IMR-90 (cell line): Measurements from ENCODE around the gene PRELID3B. TPM values are rescaled to one million over a fixed set of nuclear protein-coding genes. Genes with fewer than 3 reads are reported as not detected.

Source experiments
- ATAC-seq: fragments of 200-7000 bp; cut with Tn5 transposase; 2 replicates; pipeline ENCODE4 v1.9.1; 2020; ENCODE audit warnings: low read depth, mild to moderate bottlenecking, moderate library complexity
- BruUV-seq: library from RNA; stranded (reverse); fragments of 400-500 nt; replicated peaks from 2 replicates; lab custom pipeline; 2021; lab: Mats Ljungman, UMichigan
- CTCF ChIA-PET: fragments of 300-600 bp; formaldehyde crosslinking; extraction: SDS; loops from one replicate; lab custom pipeline; 2021; ENCODE audit warnings: antibody characterized with exemption; lab: Yijun Ruan, JAX
- POLR2A ChIA-PET: fragments of 300-600 bp; sonication (Branson Sonifier 250); formaldehyde crosslinking; loops from one replicate; lab custom pipeline; 2022; ENCODE audit warnings: antibody characterized with exemption; ENCODE audit not compliant: unreplicated experiment; lab: Charles Lee
- DNase-seq: peaks from one replicate; pipeline ENCODE4 v3.0.0; 2013
- H2AFZ ChIP-seq: replicated peaks from 2 replicates; pipeline ENCODE3; 2013; ENCODE audit warnings: low read length, mild to moderate bottlenecking; ENCODE audit not compliant: poor library complexity
- H2AK5ac ChIP-seq: 2 replicates; pipeline ENCODE4 v1.6.1; 2013; ENCODE audit warnings: low read depth, low read length, inconsistent platforms
- H2AK9ac ChIP-seq: replicated peaks from 2 replicates; pipeline ENCODE3; 2013; ENCODE audit warnings: mild to moderate bottlenecking, low read depth, low read length, moderate library complexity; ENCODE audit not compliant: poor library complexity
- H2BK120ac ChIP-seq: 2 replicates; pipeline ENCODE4 v1.6.1; 2013; ENCODE audit warnings: low read depth, low read length, inconsistent platforms
- H2BK15ac ChIP-seq: 3 replicates; pipeline ENCODE4 v1.6.1; 2013; ENCODE audit warnings: low read depth, low read length, inconsistent platforms
- H2BK20ac ChIP-seq: 2 replicates; pipeline ENCODE4 v1.6.1; 2013; ENCODE audit warnings: low read depth, mild to moderate bottlenecking, inconsistent platforms, low read length, moderate library complexity
- H2BK5ac ChIP-seq: 2 replicates; pipeline ENCODE4 v1.6.1; 2013; ENCODE audit warnings: mild to moderate bottlenecking, low read depth, low read length, inconsistent platforms; ENCODE audit not compliant: poor library complexity, severe bottlenecking
- H3K14ac ChIP-seq: replicated peaks from 2 replicates; pipeline ENCODE4 v1.6.1; 2013; ENCODE audit warnings: low read depth, low read length, inconsistent platforms
- H3K18ac ChIP-seq: 2 replicates; pipeline ENCODE4 v1.6.1; 2013; ENCODE audit warnings: low read depth, low read length, control low read depth
- H3K23ac ChIP-seq: 2 replicates; pipeline ENCODE4 v1.6.1; 2013; ENCODE audit warnings: low read depth, low read length, inconsistent platforms
- H3K27ac ChIP-seq: 2 replicates; pipeline ENCODE4 v1.5.1; 2013; ENCODE audit warnings: mild to moderate bottlenecking, control low read depth, low read length; ENCODE audit not compliant: insufficient read depth
- H3K27me3 ChIP-seq: 2 replicates; pipeline ENCODE4 v1.6.1; 2013; ENCODE audit warnings: low read length; ENCODE audit not compliant: control insufficient read depth, insufficient read depth
- H3K36me3 ChIP-seq: 2 replicates; pipeline ENCODE4 v1.6.1; 2013; ENCODE audit warnings: low read length, mixed read lengths; ENCODE audit not compliant: control insufficient read depth, insufficient read depth
- H3K4ac ChIP-seq: 2 replicates; pipeline ENCODE4 v1.6.1; 2013; ENCODE audit warnings: low read depth, low read length, inconsistent platforms
- H3K4me1 ChIP-seq: 2 replicates; pipeline ENCODE4 v1.6.1; 2013; ENCODE audit warnings: low read length, mixed read lengths; ENCODE audit not compliant: control insufficient read depth, insufficient read depth
- H3K4me2 ChIP-seq: 2 replicates; pipeline ENCODE4 v1.6.1; 2013; ENCODE audit warnings: low read depth, mild to moderate bottlenecking, control low read depth, low read length, moderate library complexity
- H3K4me3 ChIP-seq: 2 replicates; pipeline ENCODE4 v1.5.1; 2013; ENCODE audit warnings: low read depth, mild to moderate bottlenecking, control low read depth, low read length, moderate library complexity; ENCODE audit not compliant: insufficient read depth
- H3K56ac ChIP-seq: 2 replicates; pipeline ENCODE4 v1.6.1; 2013; ENCODE audit warnings: low read length, inconsistent platforms; ENCODE audit not compliant: insufficient read depth; ENCODE audit errors: extremely low read depth
- H3K79me1 ChIP-seq, 2 experiments: 2 replicates each; pipeline ENCODE4 v1.6.1; 2013; ENCODE audit warnings: low read length in 2 of 2, inconsistent platforms in 1 of 2, low read depth in 1 of 2
- H3K9ac ChIP-seq: 2 replicates; pipeline ENCODE4 v1.6.1; 2013; ENCODE audit warnings: low read depth, low read length, control low read depth
- H3K9me1 ChIP-seq: 2 replicates; pipeline ENCODE4 v1.6.1; 2013; ENCODE audit warnings: low read length, inconsistent platforms; ENCODE audit not compliant: insufficient read depth
- H3K9me3 ChIP-seq: 2 replicates; pipeline ENCODE4 v1.6.1; 2013; ENCODE audit warnings: low read length; ENCODE audit not compliant: control insufficient read depth, insufficient read depth
- H4K20me1 ChIP-seq: 2 replicates; pipeline ENCODE4 v1.6.1; 2013; ENCODE audit warnings: low read length, inconsistent platforms; ENCODE audit not compliant: insufficient read depth
- H4K5ac ChIP-seq: 2 replicates; pipeline ENCODE4 v1.6.1; 2013; ENCODE audit warnings: mild to moderate bottlenecking, low read depth, low read length, control low read depth
- H4K8ac ChIP-seq, 2 experiments: 2 replicates each; pipeline ENCODE4 v1.6.1; 2013; ENCODE audit warnings: low read depth in 2 of 2, low read length in 2 of 2, control low read depth in 1 of 2, inconsistent platforms in 1 of 2
- H4K91ac ChIP-seq: 2 replicates; pipeline ENCODE4 v1.6.1; 2013; ENCODE audit warnings: low read depth, low read length, inconsistent platforms; ENCODE audit not compliant: insufficient read depth
- CEBPB ChIP-seq: IDR thresholded peaks from 2 replicates; pipeline ENCODE4 v1.6.1; 2012; ENCODE audit warnings: low read depth, low read length, improper control_type of control experiment
- CHD1 ChIP-seq: IDR thresholded peaks from 2 replicates; pipeline ENCODE4 v1.6.1; 2012; ENCODE audit warnings: low read depth, low read length, improper control_type of control experiment
- CTCF ChIP-seq: conservative IDR thresholded peaks from 2 replicates; pipeline ENCODE4 v1.5.1; 2012; ENCODE audit warnings: mild to moderate bottlenecking, low read depth, low read length, improper control_type of control experiment
- ELK1 ChIP-seq: fragments of 150-350 bp; IDR thresholded peaks from 2 replicates; pipeline ENCODE4 v1.6.1; 2016; ENCODE audit warnings: low read depth, mild to moderate bottlenecking, low read length, moderate library complexity, borderline replicate concordance
- FOS ChIP-seq: fragments of 150-350 bp; IDR thresholded peaks from 2 replicates; pipeline ENCODE4 v1.6.1; 2016; ENCODE audit warnings: low read depth, low read length
- MAFK ChIP-seq: IDR thresholded peaks from 2 replicates; pipeline ENCODE4 v1.6.1; 2012; ENCODE audit warnings: low read depth, low read length, improper control_type of control experiment
- MAZ ChIP-seq: IDR thresholded peaks from 2 replicates; pipeline ENCODE4 v1.6.1; 2012; ENCODE audit warnings: low read depth, mild to moderate bottlenecking, low read length, improper control_type of control experiment, moderate library complexity, borderline replicate concordance
- NFE2L2 ChIP-seq: fragments of 150-350 bp; IDR thresholded peaks from 2 replicates; pipeline ENCODE4 v1.6.1; 2016; ENCODE audit warnings: low read depth, mild to moderate bottlenecking, low read length
- POLR2A ChIP-seq: IDR thresholded peaks from 2 replicates; pipeline ENCODE4 v1.6.1; 2012; ENCODE audit warnings: mild to moderate bottlenecking, low read depth, low read length
- RAD21 ChIP-seq: IDR thresholded peaks from 2 replicates; pipeline ENCODE4 v1.6.1; 2012; ENCODE audit warnings: low read length, improper control_type of control experiment
- RCOR1 ChIP-seq: IDR thresholded peaks from 2 replicates; pipeline ENCODE4 v1.6.1; 2012; ENCODE audit warnings: mild to moderate bottlenecking, low read length, improper control_type of control experiment; ENCODE audit not compliant: insufficient replicate concordance
- RFX5 ChIP-seq: IDR thresholded peaks from 2 replicates; pipeline ENCODE4 v1.8.0; 2012; ENCODE audit warnings: low read depth, mild to moderate bottlenecking, low read length, moderate library complexity
- SMC3 ChIP-seq: fragments of 150-350 bp; IDR thresholded peaks from 2 replicates; pipeline ENCODE4 v1.6.1; 2016; ENCODE audit warnings: low read depth, mild to moderate bottlenecking, antibody characterized with exemption, low read length, moderate library complexity
- USF2 ChIP-seq: fragments of 150-350 bp; IDR thresholded peaks from 2 replicates; pipeline ENCODE4 v1.6.1; 2017; ENCODE audit warnings: mild to moderate bottlenecking, antibody characterized with exemption, low read length, low read depth
- WGBS, 2 experiments: methylation state at CpG; one replicate each; pipeline versions ENCODE4 v1.1.5 to v1.1.7; 2013; ENCODE audit warnings: missing lambda C conversion rate in 2 of 2; ENCODE audit not compliant: insufficient read length in 1 of 2; ENCODE audit errors: extremely low coverage in 2 of 2; 5-methylcytosine and 5-hydroxymethylcytosine counted together
- dilution Hi-C: fragments of 300-500 bp; cut with HindIII; formaldehyde crosslinking; loops from one replicate; pipeline ENCODE4 v1.14.3; 2018; ENCODE audit warnings: low sequenced_read_pairs; ENCODE audit not compliant: unreplicated experiment
- in situ Hi-C: fragments of 300-500 bp; cut with MboI; formaldehyde crosslinking; loops from 3 replicates; pipeline ENCODE4 v1.14.3; 2019; ENCODE audit warnings: low sequenced_read_pairs, inconsistent platforms, mixed read lengths
- intact Hi-C: fragments of 100-400 bp; cut with micrococcal nuclease; formaldehyde crosslinking; loops from 2 replicates; pipeline ENCODE4 v1.10.0; 2022
- polyA plus RNA-seq, 3 experiments: library from polyadenylated mRNA; depleted of rRNA; stranded (reverse); fragments of >200 nt; gene quantifications; 2 replicates each; pipeline ENCODE4 v1.2.3, GENCODE V29; 2012; ENCODE audit warnings: low replicate concordance in 1 of 3
- total RNA-seq: library from RNA; depleted of rRNA; stranded (reverse); fragments of >200 nt; gene quantifications from 2 replicates; pipeline ENCODE4 v1.2.3, GENCODE V29; 2012

The PRELID3B gene
- total and polyA plus RNA-seq, 2 of the 4 experiments (the other 2 are of a cell fraction), result 24.8 to 41.9 TPM

GRCh38 chr20:59026904-59027740 is 15.5 kb downstream of the PRELID3B start:
- DNase-seq (no peak), ATAC-seq (no peak)
- Histone ChIP-seq H2BK5ac (no peak overlapping the region), H3K4me2 (no peak overlapping the region), H3K23ac (peak overlapping the region; percentile 68), H2BK20ac (no peak overlapping the region), H3K9me1 (peaks cover 18% of the 10 kb centered on the region), H2AK5ac (no peak overlapping the region), H3K4me1 (peaks cover 9% of the 10 kb centered on the region), H2AFZ (no peak overlapping the region), H3K18ac (no peak overlapping the region), H3K27me3 (no peaks in the 10 kb centered on the region), H4K5ac (no peak overlapping the region), H3K56ac (no peak overlapping the region; the same call in 1 of the 2 replicates), H3K9ac (no peak overlapping the region), H4K20me1 (peaks cover 50% of the 10 kb centered on the region), H3K14ac (no peak overlapping the region), H3K4me3 (no peak overlapping the region), H3K36me3 (peaks cover 34% of the 10 kb centered on the region), H2AK9ac (no peak overlapping the region), H2BK120ac (no peak overlapping the region), H3K9me3 (no peaks in the 10 kb centered on the region), H4K91ac (no peak overlapping the region), H2BK15ac (no peak overlapping the region), H3K79me1 (peaks cover 17 to 74% of the 10 kb centered on the region in 2 experiments), H3K4ac (no peak overlapping the region), H4K8ac (no peak overlapping the region), H3K27ac (no peak overlapping the region)
- in situ Hi-C loops (loop anchor here (10.0 to 25.0 kb wide), 4 partner anchors 122 to 1640 kb away; partner anchors contain the start of genes ANKRD60 and RBM38), dilution Hi-C loops (no loop called here), intact Hi-C loops (loop anchor here (5.0 kb wide), 1 partner anchor 40 kb away; no protein-coding TSS in a partner anchor)
- ChIA-PET POLR2A (interaction anchor here (0.6 kb wide), 2 partner anchors 18 to 375 kb away, joined by 4 to 5 read pairs; no protein-coding TSS in a partner anchor), CTCF (no interaction called here)
- BruUV-seq, result no TSS peak
- 100% methylated on average over 2 of the region's 5 CpGs; no CpG with 5 or more reads in 1 of the 2 experiments for WGBS, 2 experiments
- TF ChIP-seq SMC3 (no peak), RAD21 (no peak), MAFK (no peak), CTCF (no peak), CHD1 (no peak), FOS (no peak), CEBPB (no peak), RCOR1 (no peak), MAZ (no peak), USF2 (no peak), POLR2A (no peak), ELK1 (no peak), NFE2L2 (no peak), RFX5 (no peak)
